ENCODE measurements around the gene SYT1. TPM values are rescaled to one million over a fixed set of nuclear protein-coding genes. Genes with fewer than 3 reads are reported as not detected.

Gene SYT1
- total and polyA plus RNA-seq, 2 of the 8 experiments (the other 6 are each of a cell fraction or from before 2014, with no cell fraction given) = 11.0 to 34.6 TPM

- TF ChIP-seq, protein P1, sequence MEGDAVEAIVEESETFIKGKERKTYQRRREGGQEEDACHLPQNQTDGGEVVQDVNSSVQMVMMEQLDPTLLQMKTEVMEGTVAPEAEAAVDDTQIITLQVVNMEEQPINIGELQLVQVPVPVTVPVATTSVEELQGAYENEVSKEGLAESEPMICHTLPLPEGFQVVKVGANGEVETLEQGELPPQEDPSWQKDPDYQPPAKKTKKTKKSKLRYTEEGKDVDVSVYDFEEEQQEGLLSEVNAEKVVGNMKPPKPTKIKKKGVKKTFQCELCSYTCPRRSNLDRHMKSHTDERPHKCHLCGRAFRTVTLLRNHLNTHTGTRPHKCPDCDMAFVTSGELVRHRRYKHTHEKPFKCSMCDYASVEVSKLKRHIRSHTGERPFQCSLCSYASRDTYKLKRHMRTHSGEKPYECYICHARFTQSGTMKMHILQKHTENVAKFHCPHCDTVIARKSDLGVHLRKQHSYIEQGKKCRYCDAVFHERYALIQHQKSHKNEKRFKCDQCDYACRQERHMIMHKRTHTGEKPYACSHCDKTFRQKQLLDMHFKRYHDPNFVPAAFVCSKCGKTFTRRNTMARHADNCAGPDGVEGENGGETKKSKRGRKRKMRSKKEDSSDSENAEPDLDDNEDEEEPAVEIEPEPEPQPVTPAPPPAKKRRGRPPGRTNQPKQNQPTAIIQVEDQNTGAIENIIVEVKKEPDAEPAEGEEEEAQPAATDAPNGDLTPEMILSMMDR (IDR thresholded peaks at IDR 0.05; ENCODE audit: control extremely low read depth in 1 of 3, insufficient read depth in 1 of 3, low read depth in 1 of 3, low read length in 3 of 3) = no peak
- TF ChIP-seq BCL11A (IDR thresholded peaks at IDR 0.05; ENCODE audit: low read depth in 2 of 2, low read length in 2 of 2) (no peak), KDM1A (IDR thresholded peaks at IDR 0.05; ENCODE audit: borderline replicate concordance, low read length) (no peak), EP300 (IDR thresholded peaks at IDR 0.05; ENCODE audit: borderline replicate concordance in 1 of 2, low read depth in 2 of 2, low read length in 2 of 2) (no peak), ASH2L (IDR thresholded peaks at IDR 0.05; ENCODE audit: low read length) (no peak), ZNF274 (IDR thresholded peaks at IDR 0.05; ENCODE audit: borderline replicate concordance, extremely low read depth, low read length) (no peak), CREB1 (IDR thresholded peaks at IDR 0.05) (no peak), RBBP5 (IDR thresholded peaks at IDR 0.05; ENCODE audit: borderline replicate concordance, low read depth, low read length) (no peak)
Observed at GRCh38 chr12:78938341-78939084, 73.9 kb downstream of the SYT1 start (continued).

Data from H1 (cell line).